Tibial nerve (tissue), 4 donors: Measurements from ENCODE around the gene MAMLD1. TPM values are rescaled to one million over a fixed set of nuclear protein-coding genes. Genes with fewer than 3 reads are reported as not detected.

ENCODE experiments used
- DNase-seq, 2 donors: peaks; one replicate each; pipeline ENCODE4 v3.0.0-alpha.2; 2019; ENCODE audit warnings: low spot score in 2 of 2
- H3K27ac ChIP-seq, 4 donors: fragments of 200-600 bp; sonication (generic) in 3 of 4; one replicate each; pipeline ENCODE4 v1.5.1; 2017 to 2019; ENCODE audit warnings: mild to moderate bottlenecking in 1 of 4
- H3K27me3 ChIP-seq, 2 donors: fragments of 200-600 bp; sonication (generic) in 1 of 2; one replicate each; pipeline versions ENCODE4 v1.5.1 to v1.6.0; 2017 to 2019
- H3K36me3 ChIP-seq, 3 donors: fragments of 200-600 bp; sonication (generic); one replicate each; pipeline ENCODE4 v1.5.1; 2018 to 2019
- H3K4me1 ChIP-seq, 4 donors: fragments of 200-600 bp; sonication (generic) in 3 of 4; one replicate each; pipeline ENCODE4 v1.5.1; 2017 to 2019
- H3K4me3 ChIP-seq, 4 donors: fragments of 200-600 bp; sonication (generic) in 3 of 4; one replicate each; pipeline ENCODE4 v1.5.1; 2017 to 2019; ENCODE audit warnings: mild to moderate bottlenecking in 1 of 4, moderate library complexity in 1 of 4
- H3K9me3 ChIP-seq, 4 donors: fragments of 200-600 bp; sonication (generic) in 3 of 4; one replicate each; pipeline ENCODE4 v1.5.1; 2017 to 2019
- EP300 ChIP-seq, 2 donors: sonication (generic); formaldehyde crosslinking; IDR thresholded peaks; one replicate each; pipeline ENCODE4 v1.6.1; 2017; ENCODE audit warnings: antibody characterized with exemption in 2 of 2, mild to moderate bottlenecking in 1 of 2
- POLR2A ChIP-seq, 2 donors: fragments of 450-650 bp; IDR thresholded peaks; one replicate each; pipeline ENCODE4 v1.6.1; 2017; ENCODE audit warnings: antibody characterized with exemption in 2 of 2, mild to moderate bottlenecking in 2 of 2, moderate library complexity in 2 of 2
- WGBS, 2 donors: methylation state at CpG; one replicate each; pipeline ENCODE4 v1.1.5; 2018; 5-methylcytosine and 5-hydroxymethylcytosine counted together
- total RNA-seq, 4 donors: library from RNA; depleted of rRNA; stranded (reverse); fragments of >200 nt; gene quantifications; one replicate each; pipeline ENCODE4 v1.1.0, GENCODE V29; 2016
- TF ChIP-seq, protein P1 (sequence below), 5 experiments: fragments of 200-600 bp in 3 of 5; fragments of 450-650 bp in 2 of 5; sonication (generic) in 3 of 5; IDR thresholded peaks; one replicate each; pipeline ENCODE4 v1.5.1; 2016 to 2019; ENCODE audit warnings: antibody characterized with exemption in 5 of 5, mild to moderate bottlenecking in 3 of 5, moderate library complexity in 2 of 5

MAMLD1 gene
- total RNA-seq, 4 donors from 2014 or later: 8.2 to 16.2 (median 9.2) TPM

- 22% methylated on average over 63 of the region's 75 CpGs; no CpG with 5 or more reads in 1 of the 2 donors for WGBS, 2 donors
- Histone ChIP-seq H3K27ac (peak overlapping the region; percentile 70 to 92 (median 86)), H3K4me1 (peaks cover 0 to 17% (median 3%) of the 10 kb centered on the region in 4 donors), H3K27me3 (no peaks in the 10 kb centered on the region), H3K9me3 (no peaks in the 10 kb centered on the region), H3K4me3 (peak overlapping the region; percentile 44 to 72 (median 62)), H3K36me3 (no peaks in the 10 kb centered on the region)
- DNase-seq: peak; percentile 54 to 56
- peak in 1 of 2 donors; percentile 43 for TF ChIP-seq EP300 (IDR thresholded peaks at IDR 0.05)
- TF ChIP-seq, protein P1, sequence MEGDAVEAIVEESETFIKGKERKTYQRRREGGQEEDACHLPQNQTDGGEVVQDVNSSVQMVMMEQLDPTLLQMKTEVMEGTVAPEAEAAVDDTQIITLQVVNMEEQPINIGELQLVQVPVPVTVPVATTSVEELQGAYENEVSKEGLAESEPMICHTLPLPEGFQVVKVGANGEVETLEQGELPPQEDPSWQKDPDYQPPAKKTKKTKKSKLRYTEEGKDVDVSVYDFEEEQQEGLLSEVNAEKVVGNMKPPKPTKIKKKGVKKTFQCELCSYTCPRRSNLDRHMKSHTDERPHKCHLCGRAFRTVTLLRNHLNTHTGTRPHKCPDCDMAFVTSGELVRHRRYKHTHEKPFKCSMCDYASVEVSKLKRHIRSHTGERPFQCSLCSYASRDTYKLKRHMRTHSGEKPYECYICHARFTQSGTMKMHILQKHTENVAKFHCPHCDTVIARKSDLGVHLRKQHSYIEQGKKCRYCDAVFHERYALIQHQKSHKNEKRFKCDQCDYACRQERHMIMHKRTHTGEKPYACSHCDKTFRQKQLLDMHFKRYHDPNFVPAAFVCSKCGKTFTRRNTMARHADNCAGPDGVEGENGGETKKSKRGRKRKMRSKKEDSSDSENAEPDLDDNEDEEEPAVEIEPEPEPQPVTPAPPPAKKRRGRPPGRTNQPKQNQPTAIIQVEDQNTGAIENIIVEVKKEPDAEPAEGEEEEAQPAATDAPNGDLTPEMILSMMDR (IDR thresholded peaks at IDR 0.05): peak; percentile 28 to 88 (median 68)
- peak in 1 of 2 donors; percentile 11 for TF ChIP-seq POLR2A (IDR thresholded peaks at IDR 0.05)
Measured at GRCh38 chrX:150365051-150365989, 2.2 kb downstream of the MAMLD1 start.

- 3 to 26% methylated on average over 22 to 24 of the region's 24 CpGs for WGBS, 2 donors
- Histone ChIP-seq H3K27ac (peak overlapping the region; percentile 70 to 92 (median 86)), H3K4me1 (peaks cover 0 to 14% (median 2%) of the 10 kb centered on the region in 4 donors), H3K4me3 (peak overlapping the region; percentile 44 to 72 (median 62)), H3K27me3 (no peaks in the 10 kb centered on the region), H3K36me3 (no peaks in the 10 kb centered on the region), H3K9me3 (no peaks in the 10 kb centered on the region)
- TF ChIP-seq EP300 (IDR thresholded peaks at IDR 0.05): peak in 1 of 2 donors; percentile 5
- TF ChIP-seq POLR2A (IDR thresholded peaks at IDR 0.05): no peak
- TF ChIP-seq, protein P1 (IDR thresholded peaks at IDR 0.05): no peak
- peak; percentile 56 to 62 for DNase-seq
Measured at GRCh38 chrX:150365990-150366911, 3.1 kb downstream of the MAMLD1 start.

- H3K4me1 ChIP-seq: peaks cover 0 to 6% (median 0%) of the 10 kb centered on the region in 4 donors
- no peaks in the 10 kb centered on the region for H3K9me3 ChIP-seq
- peak overlapping the region; percentile 70 to 92 (median 86) for H3K27ac ChIP-seq
- H3K4me3 ChIP-seq: peak overlapping the region in 3 of 4 donors; percentile 44 to 72 (median 70)
- WGBS, 2 donors: 2 to 39% methylated on average over 5 of the region's 5 CpGs
- TF ChIP-seq, protein P1 (IDR thresholded peaks at IDR 0.05): no peak
- TF ChIP-seq POLR2A (IDR thresholded peaks at IDR 0.05): no peak
- no peak for TF ChIP-seq EP300 (IDR thresholded peaks at IDR 0.05)
- H3K27me3 ChIP-seq: no peaks in the 10 kb centered on the region
- no peak for DNase-seq
- H3K36me3 ChIP-seq: no peaks in the 10 kb centered on the region
Measured at GRCh38 chrX:150366951-150367545, 3.9 kb downstream of the MAMLD1 start.

DNA sequence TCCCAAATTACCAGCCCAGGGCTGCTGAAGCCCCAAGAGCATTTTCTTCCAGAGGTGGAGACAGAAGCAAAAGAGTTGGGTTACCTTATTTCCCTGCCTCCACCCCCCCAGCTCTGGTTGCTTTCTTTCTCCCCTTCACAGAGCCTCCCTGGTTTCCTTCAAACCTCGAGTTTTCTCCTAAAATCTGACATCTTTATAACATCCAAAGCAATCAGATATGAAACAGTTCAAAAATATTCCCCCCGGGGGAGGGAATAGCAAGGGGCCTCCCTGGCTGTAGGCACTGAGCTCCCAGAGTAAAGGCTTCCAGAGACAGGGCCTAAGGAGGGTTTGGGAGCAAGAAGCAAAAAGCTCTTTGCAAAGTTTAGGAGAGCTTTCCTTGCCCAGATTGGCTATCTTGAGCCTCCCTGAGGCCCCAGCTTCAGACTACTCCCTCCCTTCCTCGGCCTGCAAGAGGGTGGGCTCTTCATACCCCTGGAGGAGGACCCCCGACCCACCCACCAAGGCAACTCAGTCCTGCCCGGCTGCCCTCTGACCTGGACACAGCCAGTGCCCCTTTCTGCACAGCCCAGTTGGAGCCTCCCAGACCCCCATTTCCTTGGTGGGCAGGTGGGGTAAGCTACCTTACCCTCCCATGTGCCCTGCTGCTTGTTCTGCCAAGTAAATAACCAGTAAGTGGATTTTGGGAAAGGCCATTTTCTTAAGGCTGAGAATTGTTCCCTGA lies 7.6 kb downstream of the MAMLD1 start:
- 51 to 73% methylated on average over 4 to 5 of the region's 5 CpGs for WGBS, 2 donors
- H3K36me3 ChIP-seq: no peaks in the 10 kb centered on the region
- DNase-seq: no peak
- H3K4me1 ChIP-seq: peaks cover 0 to 15% (median 2%) of the 10 kb centered on the region in 4 donors
- no peak overlapping the region for H3K4me3 ChIP-seq
- no peaks in the 10 kb centered on the region for H3K27me3 ChIP-seq
- H3K27ac ChIP-seq: peak overlapping the region in 1 of 4 donors; percentile 67
- no peaks in the 10 kb centered on the region for H3K9me3 ChIP-seq
- TF ChIP-seq EP300 (IDR thresholded peaks at IDR 0.05) (no peak), POLR2A (IDR thresholded peaks at IDR 0.05) (no peak)
- TF ChIP-seq, protein P1 (IDR thresholded peaks at IDR 0.05): no peak
